Astrocyte (in vitro differentiated cells and primary cell): Measurements from ENCODE around the gene SPDL1. TPM values are rescaled to one million over a fixed set of nuclear protein-coding genes. Genes with fewer than 3 reads are reported as not detected.

Experiments
- DNase-seq: peaks from one replicate; pipeline ENCODE4 v3.0.0-alpha.2; 2010; ENCODE audit warnings: low read depth
- FAIRE-seq: peaks from 2 replicates; lab custom pipeline; 2011; peaks lifted over from hg19 to GRCh38; lab: Jason Lieb, UNC
- H2AFZ ChIP-seq: 2 replicates; pipeline ENCODE4 v1.6.0; 2012; ENCODE audit warnings: low read depth, low read length, inconsistent platforms
- H3K27ac ChIP-seq: 2 replicates; pipeline ENCODE4 v1.5.1; 2011; ENCODE audit warnings: low read depth, low read length, inconsistent platforms
- H3K27me3 ChIP-seq: 2 replicates; pipeline ENCODE4 v1.6.0; 2011; ENCODE audit warnings: low read length, inconsistent platforms; ENCODE audit not compliant: insufficient read depth
- H3K36me3 ChIP-seq: 2 replicates; pipeline ENCODE4 v1.5.1; 2011; ENCODE audit warnings: low read length, inconsistent platforms; ENCODE audit not compliant: insufficient read depth
- H3K4me1 ChIP-seq: 2 replicates; pipeline ENCODE4 v1.5.1; 2011; ENCODE audit warnings: low read length, inconsistent platforms; ENCODE audit not compliant: insufficient read depth
- H3K4me2 ChIP-seq: 2 replicates; pipeline ENCODE4 v1.6.0; 2012; ENCODE audit warnings: low read length, inconsistent platforms
- H3K4me3 ChIP-seq: 2 replicates; pipeline ENCODE4 v1.5.1; 2011; ENCODE audit warnings: low read depth, mild to moderate bottlenecking, low read length, inconsistent platforms; ENCODE audit not compliant: insufficient read depth
- H3K79me2 ChIP-seq: 2 replicates; pipeline ENCODE4 v1.6.0; 2012; ENCODE audit warnings: mild to moderate bottlenecking, low read length, inconsistent platforms; ENCODE audit not compliant: insufficient read depth
- H3K9ac ChIP-seq: 2 replicates; pipeline ENCODE4 v1.6.0; 2012; ENCODE audit warnings: mild to moderate bottlenecking, low read length, inconsistent platforms
- H3K9me3 ChIP-seq: 2 replicates; pipeline ENCODE4 v1.5.1; 2012; ENCODE audit warnings: low read depth, mild to moderate bottlenecking, low read length, inconsistent platforms; ENCODE audit not compliant: insufficient read depth
- H4K20me1 ChIP-seq: 2 replicates; pipeline ENCODE4 v1.6.0; 2012; ENCODE audit warnings: low read length, inconsistent platforms; ENCODE audit not compliant: insufficient read depth
- H3K27ac Mint-ChIP-seq: one replicate; pipeline ENCODE4 v1.8.0; 2021; ENCODE audit warnings: mild to moderate bottlenecking, mixed read lengths; ENCODE audit not compliant: unreplicated experiment
- H3K27me3 Mint-ChIP-seq: one replicate; pipeline ENCODE4 v1.8.0; 2021; ENCODE audit warnings: low read depth, mixed read lengths; ENCODE audit not compliant: unreplicated experiment
- H3K36me3 Mint-ChIP-seq: one replicate; pipeline ENCODE4 v1.8.0; 2021; ENCODE audit warnings: low read depth, mixed read lengths; ENCODE audit not compliant: unreplicated experiment
- H3K4me1 Mint-ChIP-seq: one replicate; pipeline ENCODE4 v1.8.0; 2021; ENCODE audit warnings: low read depth, mixed read lengths; ENCODE audit not compliant: unreplicated experiment
- H3K4me3 Mint-ChIP-seq: one replicate; pipeline ENCODE4 v1.8.0; 2021; ENCODE audit warnings: mild to moderate bottlenecking, moderate library complexity, mixed read lengths; ENCODE audit not compliant: unreplicated experiment
- H3K9me3 Mint-ChIP-seq: one replicate; pipeline ENCODE4 v1.8.0; 2021; ENCODE audit warnings: mild to moderate bottlenecking, mixed read lengths; ENCODE audit not compliant: unreplicated experiment
- CTCF ChIP-seq: IDR thresholded peaks from 2 replicates; pipeline ENCODE4 v1.5.1; 2011; ENCODE audit warnings: low read depth, mild to moderate bottlenecking, inconsistent platforms, low read length, moderate library complexity; ENCODE audit not compliant: insufficient read depth
- EZH2 ChIP-seq: IDR thresholded peaks from 2 replicates; pipeline ENCODE4 v1.6.1; 2012; ENCODE audit warnings: mild to moderate bottlenecking, low read length, inconsistent platforms; ENCODE audit not compliant: insufficient read depth
- total RNA-seq: library from RNA; stranded (reverse); gene quantifications from 2 replicates; pipeline ENCODE4 v1.2.1, GENCODE V29; 2021

SPDL1 gene
- total RNA-seq, 1 donor from 2014 or later = 27.0 TPM

- no peak overlapping the region for H3K4me3 Mint-ChIP-seq
- Histone ChIP-seq H3K4me2 (peak overlapping the region; percentile 45), H4K20me1 (no peaks in the 10 kb centered on the region), H3K9ac (peak overlapping the region; percentile 17), H3K4me1 (peaks cover 28% of the 10 kb centered on the region), H3K4me3 (no peak overlapping the region), H3K27ac (no peak overlapping the region), H3K79me2 (no peaks in the 10 kb centered on the region), H3K27me3 (no peaks in the 10 kb centered on the region), H3K36me3 (no peaks in the 10 kb centered on the region), H3K9me3 (no peaks in the 10 kb centered on the region), H2AFZ (peak overlapping the region; percentile 28)
- DNase-seq = peak; percentile 92
- TF ChIP-seq CTCF = no peak
- no peak for TF ChIP-seq EZH2
- no peaks in the 10 kb centered on the region for H3K36me3 Mint-ChIP-seq
- no peak for FAIRE-seq
- no peak overlapping the region for H3K27ac Mint-ChIP-seq
- peaks cover 11% of the 10 kb centered on the region for H3K27me3 Mint-ChIP-seq
- H3K9me3 Mint-ChIP-seq = no peaks in the 10 kb centered on the region
- peaks cover 28% of the 10 kb centered on the region for H3K4me1 Mint-ChIP-seq
Observed at GRCh38 chr5:169648725-169649310, 65.2 kb downstream of the SPDL1 start.

GRCh38 chr5:169649486-169649885 lies 65.9 kb downstream of the SPDL1 start:
- DNase-seq = peak; percentile 45
- peaks cover 30% of the 10 kb centered on the region for H3K4me1 Mint-ChIP-seq
- no peak for TF ChIP-seq EZH2
- no peak for TF ChIP-seq CTCF

GRCh38 chr5:169650701-169651331 lies 67.2 kb downstream of the SPDL1 start:
- no peaks in the 10 kb centered on the region for H3K27me3 ChIP-seq
- peak overlapping the region; percentile 53 for H3K4me2 ChIP-seq
- peaks cover 11% of the 10 kb centered on the region for H3K27me3 Mint-ChIP-seq
- H2AFZ ChIP-seq = peak overlapping the region; percentile 28
- peaks cover 28% of the 10 kb centered on the region for H3K4me1 ChIP-seq
- no peaks in the 10 kb centered on the region for H3K79me2 ChIP-seq
- DNase-seq (peak; percentile 88), FAIRE-seq (no peak)
- H3K4me1 Mint-ChIP-seq = peaks cover 31% of the 10 kb centered on the region
- H3K9me3 ChIP-seq = no peaks in the 10 kb centered on the region
- no peak for TF ChIP-seq EZH2
- TF ChIP-seq CTCF = no peak
- peak overlapping the region; percentile 40 for H3K27ac ChIP-seq
- H3K36me3 ChIP-seq = no peaks in the 10 kb centered on the region
- no peak overlapping the region for H3K9ac ChIP-seq
- H3K36me3 Mint-ChIP-seq = no peaks in the 10 kb centered on the region
- H3K4me3 ChIP-seq = peak overlapping the region; percentile 2
- no peak overlapping the region for H3K4me3 Mint-ChIP-seq
- H4K20me1 ChIP-seq = no peaks in the 10 kb centered on the region
- no peaks in the 10 kb centered on the region for H3K9me3 Mint-ChIP-seq
- H3K27ac Mint-ChIP-seq = peak overlapping the region; percentile 29

More at GRCh38 chr5:169649486-169649885, 65.9 kb downstream of the SPDL1 start:
- Histone ChIP-seq H3K4me3 (no peak overlapping the region), H3K4me2 (no peak overlapping the region), H4K20me1 (no peaks in the 10 kb centered on the region), H3K9me3 (no peaks in the 10 kb centered on the region), H3K4me1 (peaks cover 28% of the 10 kb centered on the region), H3K27me3 (no peaks in the 10 kb centered on the region), H3K79me2 (no peaks in the 10 kb centered on the region), H3K9ac (no peak overlapping the region), H2AFZ (no peak overlapping the region), H3K36me3 (no peaks in the 10 kb centered on the region), H3K27ac (no peak overlapping the region)
- H3K4me3 Mint-ChIP-seq = no peak overlapping the region
- H3K27ac Mint-ChIP-seq = no peak overlapping the region
- H3K27me3 Mint-ChIP-seq = peaks cover 11% of the 10 kb centered on the region
- no peaks in the 10 kb centered on the region for H3K36me3 Mint-ChIP-seq
- no peaks in the 10 kb centered on the region for H3K9me3 Mint-ChIP-seq
- no peak for FAIRE-seq
